Body of pancreas (tissue), 4 donors: Measurements from ENCODE around the gene MCF2L2. TPM values are rescaled to one million over a fixed set of nuclear protein-coding genes. Genes with fewer than 3 reads are reported as not detected.
A peak's percentile ranks its signal among the peaks of the same experiment; 100 is the strongest.

Source experiments
- ATAC-seq: fragments of 150-250 bp; one replicate; pipeline ENCODE4 v1.9.1; 2016
- DNase-seq, 4 donors: peaks; one replicate each; pipeline ENCODE4 v3.0.0-alpha.2; 2019
- H3K27ac ChIP-seq, 4 donors: fragments of 200-600 bp; sonication (generic); 1 replicate in 3 of 4; 2 replicates in 1 of 4; pipeline versions ENCODE4 v1.5.1 to v1.6.1; 2016 to 2019; ENCODE audit warnings: mild to moderate bottlenecking in 1 of 4, mixed read lengths in 1 of 4, moderate library complexity in 1 of 4
- H3K27me3 ChIP-seq, 2 donors: fragments of 200-600 bp; sonication (generic); one replicate each; pipeline ENCODE4 v1.6.0; 2016; ENCODE audit warnings: mild to moderate bottlenecking in 1 of 2
- H3K36me3 ChIP-seq, 2 donors: fragments of 200-600 bp; sonication (generic); replicated peaks in 1 of 2; 2 replicates each; pipeline ENCODE4 v1.5.1; 2016; ENCODE audit warnings: low read depth in 2 of 2; ENCODE audit not compliant: insufficient read depth in 1 of 2
- H3K4me1 ChIP-seq: fragments of 200-600 bp; sonication (generic); one replicate; pipeline ENCODE4 v1.6.0; 2016
- H3K4me3 ChIP-seq, 2 donors: fragments of 200-600 bp; sonication (generic); 1 replicate in 1 of 2; 2 replicates in 1 of 2; pipeline ENCODE4 v1.5.1; 2016 to 2019
- H3K9me3 ChIP-seq, 3 donors: fragments of 200-600 bp; sonication (generic); 1 replicate in 2 of 3; 2 replicates in 1 of 3; pipeline ENCODE4 v1.5.1; 2016
- CTCF ChIP-seq, 7 experiments: fragments of 450-650 bp in 4 of 7; fragments of 200-600 bp in 3 of 7; sonication (generic) in 3 of 7; IDR thresholded peaks; one replicate each; pipeline ENCODE4 v1.5.1; 2016 to 2019; ENCODE audit warnings: antibody characterized with exemption in 7 of 7
- POLR2A ChIP-seq, 3 donors: fragments of 450-650 bp; IDR thresholded peaks; one replicate each; pipeline ENCODE4 v1.6.1; 2016; ENCODE audit warnings: antibody characterized with exemption in 3 of 3, mild to moderate bottlenecking in 2 of 3
- WGBS, 2 donors: methylation state at CpG; one replicate each; pipeline ENCODE4 v1.1.5; 2017; 5-methylcytosine and 5-hydroxymethylcytosine counted together
- intact Hi-C: fragments of 100-400 bp; cut with DNase I; formaldehyde crosslinking; loops from one replicate; pipeline ENCODE4 v1.15.1; 2023
- total RNA-seq, 2 donors: library from RNA; depleted of rRNA; stranded (reverse); fragments of >200 nt; gene quantifications; one replicate each; pipeline ENCODE4 v1.1.0, GENCODE V29; 2016

MCF2L2 gene
- total RNA-seq, 2 donors from 2014 or later = 0.26 TPM; not detected in 1

DNA sequence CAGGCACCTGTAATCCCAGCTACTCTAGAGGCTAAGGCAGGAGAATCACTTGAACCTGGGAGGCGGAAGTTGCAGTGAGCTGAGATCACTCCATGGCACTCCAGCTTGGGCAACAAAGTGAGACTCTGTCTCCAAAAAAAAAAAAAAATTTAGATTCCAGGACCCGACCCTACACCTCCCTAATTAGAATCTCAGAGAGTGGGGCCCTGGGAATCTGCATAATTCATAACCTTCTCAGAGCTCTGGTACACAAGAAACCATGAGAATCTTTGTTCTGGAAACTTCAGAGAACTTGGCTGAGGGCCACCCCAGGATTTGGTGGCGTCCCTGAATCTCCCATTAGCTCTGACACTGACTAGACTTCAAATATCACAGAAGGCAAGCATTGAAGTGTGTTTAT, 143.8 kb downstream of the MCF2L2 start:
- H3K4me3 ChIP-seq = no peak overlapping the region
- DNase-seq (no peak), ATAC-seq (no peak)
- H3K27ac ChIP-seq = peak overlapping the region in 3 of 4 donors; percentile 73 to 91 (median 82)
- H3K36me3 ChIP-seq = no peaks in the 10 kb centered on the region
- peaks cover 13% of the 10 kb centered on the region for H3K4me1 ChIP-seq
- H3K27me3 ChIP-seq = no peaks in the 10 kb centered on the region
- intact Hi-C loops = no loop called here
- TF ChIP-seq CTCF (IDR thresholded peaks at IDR 0.05) (no peak), POLR2A (IDR thresholded peaks at IDR 0.05) (no peak)
- WGBS, 2 donors = 55 to 77% methylated on average over 3 of the region's 3 CpGs
- H3K9me3 ChIP-seq = no peaks in the 10 kb centered on the region

DNA sequence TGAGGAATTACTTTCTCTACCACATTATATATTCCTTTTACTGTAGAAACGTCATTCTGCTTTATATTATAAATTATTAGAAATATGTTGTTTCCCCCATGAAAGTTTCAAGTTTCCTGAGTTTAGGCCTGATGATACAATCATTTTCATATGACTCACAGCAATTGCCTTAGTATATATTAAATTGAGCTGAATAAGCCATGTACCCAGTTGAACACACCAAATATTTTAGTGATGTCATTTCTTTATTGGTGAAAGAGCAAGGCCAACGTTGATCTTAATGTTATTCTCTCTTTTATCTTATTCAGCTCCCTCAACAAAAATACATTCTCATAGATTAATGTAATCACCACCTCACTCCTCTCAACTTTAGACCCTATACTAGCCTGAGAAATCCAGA, 144.5 kb downstream of the MCF2L2 start:
- no peak overlapping the region for H3K4me3 ChIP-seq
- DNase-seq = no peak
- no peaks in the 10 kb centered on the region for H3K27me3 ChIP-seq
- intact Hi-C loops = no loop called here
- H3K4me1 ChIP-seq = peaks cover 13% of the 10 kb centered on the region
- TF ChIP-seq POLR2A (IDR thresholded peaks at IDR 0.05) (no peak), CTCF (IDR thresholded peaks at IDR 0.05) (no peak)
- WGBS, 2 donors = 50 to 76% methylated on average over 2 of the region's 2 CpGs
- no peak overlapping the region for H3K27ac ChIP-seq
- no peaks in the 10 kb centered on the region for H3K36me3 ChIP-seq
- H3K9me3 ChIP-seq = no peaks in the 10 kb centered on the region
- no peak for ATAC-seq

DNA sequence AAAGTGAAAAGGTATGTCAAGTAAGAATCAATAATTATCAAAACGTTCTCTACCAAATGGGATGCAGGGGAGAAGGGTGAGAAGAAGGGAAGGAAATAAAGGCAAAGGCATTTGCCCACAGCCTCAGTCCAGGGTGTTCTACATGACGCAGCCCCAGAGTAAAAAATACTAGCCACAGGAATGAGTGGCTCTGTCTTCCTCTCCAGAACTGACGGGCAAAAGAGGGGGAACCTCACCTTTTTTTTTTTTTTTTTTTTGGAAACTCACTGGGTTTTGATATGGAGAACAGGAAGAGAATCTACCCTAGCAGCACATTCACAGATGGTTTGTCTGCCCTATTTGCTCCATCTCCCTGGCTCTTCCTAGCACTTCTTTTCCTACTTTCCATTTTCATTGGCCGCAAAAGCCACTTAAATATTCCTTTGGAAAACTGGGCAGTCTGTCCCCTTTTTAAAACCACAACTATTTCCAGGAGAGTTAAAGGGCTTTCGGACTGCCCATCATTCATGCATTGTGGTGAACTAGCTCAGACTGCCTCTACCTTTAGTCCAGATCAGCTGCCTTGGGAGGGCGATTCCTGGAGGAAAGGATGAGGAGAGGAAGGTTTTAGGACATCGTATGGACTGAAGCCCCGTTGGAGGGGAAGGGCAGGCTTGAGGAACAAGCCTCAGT, 147.2 kb downstream of the MCF2L2 start:
- H3K4me3 ChIP-seq = no peak overlapping the region
- intact Hi-C loops = no loop called here

GRCh38 chr3:183279371-183279770, 149.0 kb downstream of the MCF2L2 start:
- ATAC-seq = no peak
- no peak for DNase-seq
- peaks cover 11% of the 10 kb centered on the region for H3K4me1 ChIP-seq
- H3K27ac ChIP-seq = no peak overlapping the region
- H3K9me3 ChIP-seq = no peaks in the 10 kb centered on the region
- H3K27me3 ChIP-seq = no peaks in the 10 kb centered on the region
- 86 to 89% methylated on average over 3 of the region's 3 CpGs for WGBS, 2 donors
- no peak for TF ChIP-seq CTCF (IDR thresholded peaks at IDR 0.05)
- no peak for TF ChIP-seq POLR2A (IDR thresholded peaks at IDR 0.05)
- intact Hi-C loops = no loop called here
- no peak overlapping the region for H3K4me3 ChIP-seq
- no peaks in the 10 kb centered on the region for H3K36me3 ChIP-seq

More for the DNA sequence above, 147.2 kb downstream of the MCF2L2 start:
- H3K27me3 ChIP-seq = no peaks in the 10 kb centered on the region
- DNase-seq (no peak), ATAC-seq (no peak)
- no peaks in the 10 kb centered on the region for H3K9me3 ChIP-seq
- WGBS, 2 donors = 73 to 78% methylated on average over 8 of the region's 8 CpGs
- no peak overlapping the region for H3K27ac ChIP-seq
- TF ChIP-seq POLR2A (IDR thresholded peaks at IDR 0.05) = no peak
- no peak for TF ChIP-seq CTCF (IDR thresholded peaks at IDR 0.05)
- H3K4me1 ChIP-seq = peaks cover 13% of the 10 kb centered on the region
- H3K36me3 ChIP-seq = no peaks in the 10 kb centered on the region

- Histone ChIP-seq H3K27me3 (no peaks in the 10 kb centered on the region), H3K36me3 (no peaks in the 10 kb centered on the region), H3K4me1 (peaks cover 11% of the 10 kb centered on the region), H3K9me3 (no peaks in the 10 kb centered on the region), H3K4me3 (no peak overlapping the region), H3K27ac (no peak overlapping the region)
- no peak for TF ChIP-seq CTCF (IDR thresholded peaks at IDR 0.05)
- DNase-seq (no peak), ATAC-seq (no peak)
- intact Hi-C loops = no loop called here
- 69 to 78% methylated on average over 4 of the region's 4 CpGs for WGBS, 2 donors
Measured at GRCh38 chr3:183278479-183279088, 149.8 kb downstream of the MCF2L2 start.
